K562 (cell line): ENCODE measurements around the gene NKAPL. TPM values are rescaled to one million over a fixed set of nuclear protein-coding genes. Genes with fewer than 3 reads are reported as not detected.
A peak's percentile ranks its signal among the peaks of the same experiment; 100 is the strongest.

Source experiments
- BCOR ChIP-seq: fragments of 450-650 bp; IDR thresholded peaks from 2 replicates; pipeline ENCODE4 v1.6.1; 2016
- CBX3 ChIP-seq, 2 experiments: IDR thresholded peaks; 1 replicate in 1 of 2; 2 replicates in 1 of 2; pipeline ENCODE4 v1.6.1; 2012; ENCODE audit warnings: inconsistent platforms in 2 of 2, low read length in 2 of 2, borderline replicate concordance in 1 of 2, control low read depth in 1 of 2
- CHCHD3 ChIP-seq: fragments of 250-450 bp; sonication (Bioruptor Pico); IDR thresholded peaks from 2 replicates; pipeline ENCODE4 v2.1.2; 2022; ENCODE audit warnings: mild to moderate bottlenecking
- CREB1 ChIP-seq, 2 experiments: sonication (generic) in 1 of 2; formaldehyde crosslinking in 1 of 2; IDR thresholded peaks; 2 replicates each; pipeline versions ENCODE4 v1.6.1 to v1.8.0; 2012 to 2022; ENCODE audit warnings: inconsistent platforms in 1 of 2, mild to moderate bottlenecking in 1 of 2, missing genetic modification reagents in 1 of 2, moderate library complexity in 1 of 2
- DLX4 ChIP-seq: fragments of 250-450 bp; sonication (Bioruptor Pico); IDR thresholded peaks from 2 replicates; pipeline ENCODE4 v1.6.1; 2021; ENCODE audit warnings: mild to moderate bottlenecking
- HDAC6 ChIP-seq: IDR thresholded peaks from 2 replicates; pipeline ENCODE4 v1.6.1; 2012; ENCODE audit warnings: low read depth, mild to moderate bottlenecking, control low read depth, inconsistent platforms, low read length, moderate library complexity
- HMG20B ChIP-seq: fragments of 250-450 bp; sonication (Bioruptor Pico); IDR thresholded peaks from 2 replicates; pipeline ENCODE4 v1.5.0; 2021; ENCODE audit warnings: mild to moderate bottlenecking
- IFI16 ChIP-seq: fragments of 250-450 bp; sonication (Bioruptor Pico); IDR thresholded peaks from 2 replicates; pipeline ENCODE4 v2.1.2; 2022; ENCODE audit warnings: mild to moderate bottlenecking, inconsistent platforms
- MAFG ChIP-seq: fragments of 450-650 bp; conservative IDR thresholded peaks from 2 replicates; pipeline ENCODE4 v1.6.1; 2016; ENCODE audit warnings: missing genetic modification characterization, missing compliant biosample characterization
- MEIS2 ChIP-seq: fragments of 450-650 bp; IDR thresholded peaks from 2 replicates; pipeline ENCODE4 v1.6.1; 2014; ENCODE audit warnings: mild to moderate bottlenecking; ENCODE audit not compliant: partially characterized antibody
- NCOA1 ChIP-seq: fragments of 450-650 bp; IDR thresholded peaks from 2 replicates; pipeline ENCODE4 v1.6.1; 2016; ENCODE audit warnings: low read depth
- POLR2B ChIP-seq: fragments of 450-650 bp; IDR thresholded peaks from 2 replicates; pipeline ENCODE4 v1.6.1; 2018; ENCODE audit warnings: low read depth; ENCODE audit not compliant: partially characterized antibody
- RAD21 ChIP-seq, 2 experiments: fragments of 250-450 bp in 1 of 2; fragments of 450-650 bp in 1 of 2; sonication (Bioruptor Pico) in 1 of 2; formaldehyde crosslinking in 1 of 2; IDR thresholded peaks in 1 of 2; conservative IDR thresholded peaks in 1 of 2; 2 replicates each; pipeline versions ENCODE4 v1.4.0 to v1.8.0; 2020 to 2022; ENCODE audit warnings: mild to moderate bottlenecking in 2 of 2, moderate library complexity in 1 of 2
- RBM15 ChIP-seq: fragments of 200-400 bp; formaldehyde crosslinking; IDR thresholded peaks from 2 replicates; pipeline ENCODE4 v1.6.1; 2018; ENCODE audit warnings: mild to moderate bottlenecking, low read length, moderate library complexity; ENCODE audit not compliant: insufficient read depth
- SFPQ ChIP-seq: fragments of 200-400 bp; formaldehyde crosslinking; IDR thresholded peaks from 2 replicates; pipeline ENCODE4 v1.6.1; 2017; ENCODE audit warnings: mild to moderate bottlenecking, low read depth, low read length, moderate library complexity
- TEAD1 ChIP-seq, 2 experiments: fragments of 450-650 bp in 1 of 2; sonication (generic) in 1 of 2; formaldehyde crosslinking; IDR thresholded peaks; 2 replicates each; pipeline versions ENCODE4 v1.4.0 to v1.8.0; 2020 to 2022; ENCODE audit warnings: mild to moderate bottlenecking in 2 of 2, missing genetic modification reagents in 1 of 2
- ZFP36 ChIP-seq: fragments of 150-350 bp; IDR thresholded peaks from 2 replicates; pipeline ENCODE4 v1.6.1; 2018; ENCODE audit warnings: low read length, low read depth; ENCODE audit not compliant: partially characterized antibody
- ZNF23 ChIP-seq: fragments of 250-450 bp; sonication (Bioruptor Pico); IDR thresholded peaks from 2 replicates; pipeline ENCODE4 v1.4.0; 2020; ENCODE audit warnings: mild to moderate bottlenecking
- ZNF561 ChIP-seq: fragments of 450-650 bp; formaldehyde crosslinking; conservative IDR thresholded peaks from 2 replicates; pipeline ENCODE4 v1.4.0; 2020; ENCODE audit warnings: mild to moderate bottlenecking, moderate library complexity
- ZNF76 ChIP-seq: fragments of 250-450 bp; sonication (Bioruptor Pico); IDR thresholded peaks from 2 replicates; pipeline ENCODE4 v1.4.0; 2020; ENCODE audit warnings: mild to moderate bottlenecking, moderate library complexity, borderline replicate concordance
- polyA plus RNA-seq, 8 experiments: library from polyadenylated mRNA; depleted of rRNA in 4 of 8; stranded (reverse) in 5 of 8; unstranded in 3 of 8; fragments of >200 nt; fragmentation: Nextera tagmentation in 2 of 8; fragmentation: Illumina TruSeq in 1 of 8; extraction: Ambion mirVana in 2 of 8; extraction: Trizol in 1 of 8; gene quantifications; 2 replicates each; pipeline versions ENCODE4 v1.2.1 to v1.2.3, GENCODE V29; 2011 to 2014; ENCODE audit warnings: inconsistent platforms in 1 of 8, missing spikeins in 1 of 8
- total RNA-seq, 7 experiments: library from RNA; depleted of rRNA in 6 of 7; stranded (reverse); fragments of >200 nt in 6 of 7; fragmentation: Illumina TruSeq in 2 of 7; extraction: Trizol in 2 of 7; gene quantifications; 2 replicates each; pipeline versions ENCODE4 v1.2.1 to v1.2.3, GENCODE V29; 2011 to 2021; ENCODE audit warnings: low replicate concordance in 1 of 7
- TF ChIP-seq, protein P1 (sequence below): fragments of 450-650 bp; formaldehyde crosslinking; IDR thresholded peaks from 2 replicates; pipeline ENCODE4 v1.4.0; 2020; ENCODE audit warnings: mild to moderate bottlenecking, moderate library complexity
- TF ChIP-seq, protein P2 (sequence below): fragments of 450-650 bp; IDR thresholded peaks from 2 replicates; pipeline ENCODE4 v1.6.1; 2017; ENCODE audit warnings: mild to moderate bottlenecking, moderate library complexity

Gene NKAPL
- total and polyA plus RNA-seq, 9 of the 15 experiments (the other 6 are each of a cell fraction or from before 2014, with no cell fraction given): not detected

DNA sequence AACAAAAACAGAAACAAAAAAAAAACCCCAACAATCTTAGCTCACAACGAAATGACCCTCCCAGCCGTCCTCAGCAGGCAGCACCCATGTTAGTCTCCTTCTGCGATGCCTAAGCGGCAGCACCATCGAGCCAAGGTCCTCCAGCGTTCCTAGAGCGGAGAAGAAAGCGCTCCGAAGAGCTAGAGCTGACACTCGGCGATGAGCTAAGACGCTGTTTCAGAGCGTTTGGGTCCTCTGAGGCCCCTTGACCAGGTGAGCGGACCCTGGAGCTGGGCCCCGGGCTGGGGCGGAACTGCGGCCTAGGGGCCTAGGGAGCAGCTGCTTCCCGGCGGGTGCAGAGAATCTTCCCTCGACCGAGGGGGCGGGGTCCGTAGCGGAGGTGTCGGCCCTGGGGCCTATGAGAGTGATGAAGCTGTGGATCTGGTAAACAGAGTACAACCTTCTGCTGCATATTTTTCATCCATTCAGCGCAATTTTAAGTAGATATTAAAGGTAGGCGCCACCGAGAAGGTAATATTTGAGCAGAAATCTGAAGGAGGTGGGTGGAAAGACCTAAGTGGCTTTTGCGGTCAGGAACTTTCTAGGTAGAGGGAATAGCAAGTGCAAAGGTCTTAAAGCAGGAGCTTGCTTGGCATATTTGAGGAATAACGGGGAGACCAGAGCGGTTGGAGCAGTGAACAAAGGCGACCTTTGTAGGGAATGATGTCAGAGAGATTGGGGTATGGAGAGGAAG, 8.0 kb downstream of the NKAPL start, which contains the start of gene ZSCAN26 (continued):
- TF ChIP-seq CHCHD3 (CRISPR knock-in tag) (no peak), MEIS2 (peak; percentile 3), ZNF76 (peak; percentile 87; the same call in 1 of the 2 replicates), RAD21 (CRISPR knock-in tag; conservative IDR thresholded peaks at IDR 0.05 in 1 of 2, IDR thresholded peaks at IDR 0.05 in 1 of 2) (peak; percentile 7 to 25; a peak in 2 of 4 replicates), IFI16 (CRISPR knock-in tag) (no peak), ZNF23 (CRISPR knock-in tag) (no peak), NCOA1 (no peak; the same call in 1 of the 2 replicates), ZFP36 (no peak), MAFG (peak; percentile 50; the same call in 1 of the 2 replicates), POLR2B (peak; percentile 87), DLX4 (CRISPR knock-in tag) (no peak), SFPQ (no peak), RBM15 (no peak), CBX3 (IDR thresholded peaks at IDR 0.05; ENCODE audit: borderline replicate concordance in 1 of 2, low read length in 2 of 2) (peak in 1 of 2 experiments; percentile 55; a peak in 2 of 3 replicates), ZNF561 (CRISPR knock-in tag) (0 out of 2 replicates have a peak, but pooled peaks have one; percentile 70), HMG20B (CRISPR knock-in tag) (no peak), CREB1 (IDR thresholded peaks at IDR 0.05) (0 out of 2 replicates have a peak, but pooled peaks have one; percentile 13), CREB1 (CRISPR knock-in tag; IDR thresholded peaks at IDR 0.05) (peak; percentile 46; the same call in 1 of the 2 replicates), HDAC6 (no peak), TEAD1 (CRISPR knock-in tag; IDR thresholded peaks at IDR 0.05) (peak in 1 of 2 experiments; percentile 65; a peak in 2 of 4 replicates), BCOR (peak; percentile 54; the same call in 1 of the 2 replicates)
- TF ChIP-seq, protein P1, sequence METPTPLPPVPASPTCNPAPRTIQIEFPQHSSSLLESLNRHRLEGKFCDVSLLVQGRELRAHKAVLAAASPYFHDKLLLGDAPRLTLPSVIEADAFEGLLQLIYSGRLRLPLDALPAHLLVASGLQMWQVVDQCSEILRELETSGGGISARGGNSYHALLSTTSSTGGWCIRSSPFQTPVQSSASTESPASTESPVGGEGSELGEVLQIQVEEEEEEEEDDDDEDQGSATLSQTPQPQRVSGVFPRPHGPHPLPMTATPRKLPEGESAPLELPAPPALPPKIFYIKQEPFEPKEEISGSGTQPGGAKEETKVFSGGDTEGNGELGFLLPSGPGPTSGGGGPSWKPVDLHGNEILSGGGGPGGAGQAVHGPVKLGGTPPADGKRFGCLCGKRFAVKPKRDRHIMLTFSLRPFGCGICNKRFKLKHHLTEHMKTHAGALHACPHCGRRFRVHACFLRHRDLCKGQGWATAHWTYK (CRISPR knock-in tag): peak; percentile 83
- TF ChIP-seq, protein P2, sequence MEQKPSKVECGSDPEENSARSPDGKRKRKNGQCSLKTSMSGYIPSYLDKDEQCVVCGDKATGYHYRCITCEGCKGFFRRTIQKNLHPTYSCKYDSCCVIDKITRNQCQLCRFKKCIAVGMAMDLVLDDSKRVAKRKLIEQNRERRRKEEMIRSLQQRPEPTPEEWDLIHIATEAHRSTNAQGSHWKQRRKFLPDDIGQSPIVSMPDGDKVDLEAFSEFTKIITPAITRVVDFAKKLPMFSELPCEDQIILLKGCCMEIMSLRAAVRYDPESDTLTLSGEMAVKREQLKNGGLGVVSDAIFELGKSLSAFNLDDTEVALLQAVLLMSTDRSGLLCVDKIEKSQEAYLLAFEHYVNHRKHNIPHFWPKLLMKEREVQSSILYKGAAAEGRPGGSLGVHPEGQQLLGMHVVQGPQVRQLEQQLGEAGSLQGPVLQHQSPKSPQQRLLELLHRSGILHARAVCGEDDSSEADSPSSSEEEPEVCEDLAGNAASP: no peak
